ENCODE results near the gene RELN.

DNA sequence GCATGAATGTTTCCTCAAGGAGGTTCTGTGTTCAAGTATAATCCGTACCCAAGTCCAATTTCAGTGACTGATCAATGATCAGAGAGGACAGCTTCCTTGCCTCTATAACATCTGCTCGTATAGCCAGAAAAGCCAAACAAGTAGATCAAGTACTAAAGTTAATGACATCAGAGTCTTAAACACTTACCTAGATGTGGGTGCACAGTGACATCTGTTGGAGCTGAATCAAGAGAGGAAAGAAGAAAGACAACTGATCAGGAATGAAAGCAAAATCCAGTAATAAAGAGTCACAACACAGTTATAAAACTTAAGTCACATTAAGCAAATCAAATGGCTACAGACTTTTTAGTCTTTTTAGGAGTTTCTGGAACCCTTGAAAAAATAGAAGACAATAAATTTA, 236.5 kb downstream of the RELN start:
- TF ChIP-seq, protein P1, sequence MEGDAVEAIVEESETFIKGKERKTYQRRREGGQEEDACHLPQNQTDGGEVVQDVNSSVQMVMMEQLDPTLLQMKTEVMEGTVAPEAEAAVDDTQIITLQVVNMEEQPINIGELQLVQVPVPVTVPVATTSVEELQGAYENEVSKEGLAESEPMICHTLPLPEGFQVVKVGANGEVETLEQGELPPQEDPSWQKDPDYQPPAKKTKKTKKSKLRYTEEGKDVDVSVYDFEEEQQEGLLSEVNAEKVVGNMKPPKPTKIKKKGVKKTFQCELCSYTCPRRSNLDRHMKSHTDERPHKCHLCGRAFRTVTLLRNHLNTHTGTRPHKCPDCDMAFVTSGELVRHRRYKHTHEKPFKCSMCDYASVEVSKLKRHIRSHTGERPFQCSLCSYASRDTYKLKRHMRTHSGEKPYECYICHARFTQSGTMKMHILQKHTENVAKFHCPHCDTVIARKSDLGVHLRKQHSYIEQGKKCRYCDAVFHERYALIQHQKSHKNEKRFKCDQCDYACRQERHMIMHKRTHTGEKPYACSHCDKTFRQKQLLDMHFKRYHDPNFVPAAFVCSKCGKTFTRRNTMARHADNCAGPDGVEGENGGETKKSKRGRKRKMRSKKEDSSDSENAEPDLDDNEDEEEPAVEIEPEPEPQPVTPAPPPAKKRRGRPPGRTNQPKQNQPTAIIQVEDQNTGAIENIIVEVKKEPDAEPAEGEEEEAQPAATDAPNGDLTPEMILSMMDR (conservative IDR thresholded peaks at IDR 0.05): peak; percentile 57
- no peak for TF ChIP-seq EZH2 (IDR thresholded peaks at IDR 0.05; ENCODE audit: low read depth)
